Stimulated activated CD8-positive, alpha-beta memory T cell treated with anti-CD3 and anti-CD28 coated beads, Interleukin-7, amount 100 ng/mL, for 4 hours (primary cell): ENCODE data around the gene DCTD.

Experiments
- DNase-seq, 2 donors: peaks; one replicate each; pipeline ENCODE4 v3.0.0-alpha.2; 2020; ENCODE audit warnings: low read depth in 2 of 2

The DCTD gene

GRCh38 chr4:182873289-182873688 is 43.9 kb downstream of the DCTD start:
- DNase-seq: no peak

GRCh38 chr4:182872886-182873285 is 44.3 kb downstream of the DCTD start:
- DNase-seq: no peak

- no peak for DNase-seq
Measured at GRCh38 chr4:182871616-182872015, 45.6 kb downstream of the DCTD start.

- DNase-seq: no peak
Measured at GRCh38 chr4:182869697-182870096, 47.5 kb downstream of the DCTD start.

- no peak for DNase-seq
Measured at GRCh38 chr4:182866746-182867145, 50.4 kb downstream of the DCTD start.

GRCh38 chr4:182863501-182863900 is 53.7 kb downstream of the DCTD start:
- DNase-seq: no peak

GRCh38 chr4:182862921-182863320 is 54.3 kb downstream of the DCTD start:
- DNase-seq: no peak

- DNase-seq: no peak
Measured at GRCh38 chr4:182862141-182862875, 54.9 kb downstream of the DCTD start.

- DNase-seq: no peak
Measured at GRCh38 chr4:182861346-182861745, 55.8 kb downstream of the DCTD start.

GRCh38 chr4:182859730-182860129 is 57.5 kb downstream of the DCTD start:
- DNase-seq: no peak

GRCh38 chr4:182858711-182859110 is 58.5 kb downstream of the DCTD start:
- DNase-seq: no peak

- DNase-seq: no peak
Measured at GRCh38 chr4:182856862-182857261, 60.3 kb downstream of the DCTD start.

- DNase-seq: no peak
Measured at GRCh38 chr4:182855877-182856276, 61.3 kb downstream of the DCTD start.

GRCh38 chr4:182855312-182855711 is 61.9 kb downstream of the DCTD start:
- DNase-seq: no peak

GRCh38 chr4:182854466-182854865 is 62.7 kb downstream of the DCTD start:
- no peak for DNase-seq

GRCh38 chr4:182853731-182854330 is 63.4 kb downstream of the DCTD start:
- DNase-seq: no peak

GRCh38 chr4:182848685-182849084 is 68.5 kb downstream of the DCTD start:
- DNase-seq: no peak

- DNase-seq: no peak
Measured at GRCh38 chr4:182847576-182848450, 69.4 kb downstream of the DCTD start.

GRCh38 chr4:182846036-182846435 is 71.2 kb downstream of the DCTD start:
- DNase-seq: no peak

GRCh38 chr4:182845618-182846017 is 71.6 kb downstream of the DCTD start:
- DNase-seq: no peak

- no peak for DNase-seq
Measured at GRCh38 chr4:182843808-182844325, 73.3 kb downstream of the DCTD start.

GRCh38 chr4:182842759-182843390 is 74.3 kb downstream of the DCTD start:
- DNase-seq: no peak
